Kidney (tissue), 14 donors: ENCODE data around the gene GAS6. TPM values are rescaled to one million over a fixed set of nuclear protein-coding genes. Genes with fewer than 3 reads are reported as not detected.

Experiments
- DNase-seq, 5 donors: peaks; one replicate each; pipeline ENCODE4 v3.0.0-alpha.2; 2013 to 2020
- FAIRE-seq: peaks from 2 replicates; lab custom pipeline; 2012; peaks lifted over from hg19 to GRCh38; lab: Jason Lieb, UNC
- H3K27ac ChIP-seq, 2 donors: one replicate each; pipeline ENCODE4 v1.7.0; 2013; ENCODE audit warnings: low read depth in 2 of 2, low read length in 2 of 2, inconsistent platforms in 1 of 2
- H3K27me3 ChIP-seq: one replicate; pipeline ENCODE4 v1.7.1; 2013; ENCODE audit warnings: low read length, inconsistent platforms; ENCODE audit not compliant: control insufficient read depth, insufficient read depth
- H3K36me3 ChIP-seq, 3 donors: one replicate each; pipeline versions ENCODE4 v1.7.0 to v1.7.1; 2013; ENCODE audit warnings: low read length in 3 of 3, control low read depth in 1 of 3, inconsistent platforms in 1 of 3; ENCODE audit not compliant: insufficient read depth in 3 of 3, control insufficient read depth in 2 of 3
- H3K4me1 ChIP-seq, 3 donors: one replicate each; pipeline versions ENCODE4 v1.7.0 to v1.7.1; 2013; ENCODE audit warnings: low read length in 3 of 3, inconsistent platforms in 1 of 3, low read depth in 1 of 3; ENCODE audit not compliant: control insufficient read depth in 2 of 3, insufficient read depth in 2 of 3
- H3K4me3 ChIP-seq, 3 donors: one replicate each; pipeline versions ENCODE4 v1.7.0 to v1.8.1; 2013; ENCODE audit warnings: low read length in 3 of 3, control low read depth in 1 of 3, inconsistent platforms in 1 of 3
- H3K9ac ChIP-seq, 3 donors: one replicate each; pipeline versions ENCODE4 v1.7.0 to v1.7.1; 2013; ENCODE audit warnings: low read length in 3 of 3, control low read depth in 1 of 3, inconsistent platforms in 1 of 3
- H3K9me3 ChIP-seq, 3 donors: one replicate each; pipeline versions ENCODE4 v1.7.0 to v1.7.1; 2013; ENCODE audit warnings: low read length in 3 of 3, control low read depth in 1 of 3, inconsistent platforms in 1 of 3; ENCODE audit not compliant: control insufficient read depth in 2 of 3, insufficient read depth in 1 of 3
- intact Hi-C: fragments of 100-400 bp; cut with DNase I; formaldehyde crosslinking; loops from one replicate; pipeline ENCODE4 v1.11.1; 2022
- polyA plus RNA-seq: library from polyadenylated mRNA; stranded (reverse); fragments of 350-450 nt; fragmentation: Illumina TruSeq; extraction: RNeasy Lipid Tissue Mini Kit (QIAGEN cat#74804); gene quantifications from one replicate; pipeline ENCODE4 v1.2.3, GENCODE V29; 2014; ENCODE audit warnings: low read depth, low replicate concordance; ENCODE audit not compliant: insufficient read depth
- total RNA-seq: library from RNA; stranded (reverse); fragmentation: NEBNext Ultra II Directional; extraction: Animal tissue kit (Norgen Biotek cat#: 25700); gene quantifications from one replicate; pipeline ENCODE4 v1.2.1, GENCODE V29; 2021
- TF ChIP-seq, protein P1 (sequence below): IDR thresholded peaks from 3 replicates; pipeline ENCODE4 v1.5.1; 2012; ENCODE audit warnings: mild to moderate bottlenecking, moderate library complexity, borderline replicate concordance; ENCODE audit not compliant: insufficient read depth; ENCODE audit errors: extremely low read depth
- donor health status: control.
- donor health status: control.
- donor health status: control.
- donor health status: control.
- donor health status: control.
- donor health status: DM: yes; HTN: yes; CAD: no.
- donor health status: Normal renal cell carcinoma (clear cell type).

The GAS6 gene
- total and polyA plus RNA-seq, 2 donors from 2014 or later, result 83.5 to 135 TPM

- DNase-seq (peak in 3 of 5 donors; percentile 6 to 42 (median 32)), FAIRE-seq (no peak)
- Histone ChIP-seq H3K36me3 (peaks cover 2 to 14% (median 6%) of the 10 kb centered on the region in 3 donors), H3K4me3 (peak overlapping the region in 1 of 3 donors; percentile 13), H3K27ac (no peak overlapping the region), H3K9me3 (peaks cover 0 to 7% (median 0%) of the 10 kb centered on the region in 3 donors), H3K27me3 (peaks cover 1% of the 10 kb centered on the region), H3K4me1 (peaks cover 0 to 68% (median 31%) of the 10 kb centered on the region in 3 donors), H3K9ac (peak overlapping the region in 1 of 3 donors; percentile 1)
- TF ChIP-seq, protein P1, sequence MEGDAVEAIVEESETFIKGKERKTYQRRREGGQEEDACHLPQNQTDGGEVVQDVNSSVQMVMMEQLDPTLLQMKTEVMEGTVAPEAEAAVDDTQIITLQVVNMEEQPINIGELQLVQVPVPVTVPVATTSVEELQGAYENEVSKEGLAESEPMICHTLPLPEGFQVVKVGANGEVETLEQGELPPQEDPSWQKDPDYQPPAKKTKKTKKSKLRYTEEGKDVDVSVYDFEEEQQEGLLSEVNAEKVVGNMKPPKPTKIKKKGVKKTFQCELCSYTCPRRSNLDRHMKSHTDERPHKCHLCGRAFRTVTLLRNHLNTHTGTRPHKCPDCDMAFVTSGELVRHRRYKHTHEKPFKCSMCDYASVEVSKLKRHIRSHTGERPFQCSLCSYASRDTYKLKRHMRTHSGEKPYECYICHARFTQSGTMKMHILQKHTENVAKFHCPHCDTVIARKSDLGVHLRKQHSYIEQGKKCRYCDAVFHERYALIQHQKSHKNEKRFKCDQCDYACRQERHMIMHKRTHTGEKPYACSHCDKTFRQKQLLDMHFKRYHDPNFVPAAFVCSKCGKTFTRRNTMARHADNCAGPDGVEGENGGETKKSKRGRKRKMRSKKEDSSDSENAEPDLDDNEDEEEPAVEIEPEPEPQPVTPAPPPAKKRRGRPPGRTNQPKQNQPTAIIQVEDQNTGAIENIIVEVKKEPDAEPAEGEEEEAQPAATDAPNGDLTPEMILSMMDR, result no peak
- intact Hi-C loops, result no loop called here
Observed at GRCh38 chr13:113859311-113860050, 4.4 kb downstream of the GAS6 start.

DNA sequence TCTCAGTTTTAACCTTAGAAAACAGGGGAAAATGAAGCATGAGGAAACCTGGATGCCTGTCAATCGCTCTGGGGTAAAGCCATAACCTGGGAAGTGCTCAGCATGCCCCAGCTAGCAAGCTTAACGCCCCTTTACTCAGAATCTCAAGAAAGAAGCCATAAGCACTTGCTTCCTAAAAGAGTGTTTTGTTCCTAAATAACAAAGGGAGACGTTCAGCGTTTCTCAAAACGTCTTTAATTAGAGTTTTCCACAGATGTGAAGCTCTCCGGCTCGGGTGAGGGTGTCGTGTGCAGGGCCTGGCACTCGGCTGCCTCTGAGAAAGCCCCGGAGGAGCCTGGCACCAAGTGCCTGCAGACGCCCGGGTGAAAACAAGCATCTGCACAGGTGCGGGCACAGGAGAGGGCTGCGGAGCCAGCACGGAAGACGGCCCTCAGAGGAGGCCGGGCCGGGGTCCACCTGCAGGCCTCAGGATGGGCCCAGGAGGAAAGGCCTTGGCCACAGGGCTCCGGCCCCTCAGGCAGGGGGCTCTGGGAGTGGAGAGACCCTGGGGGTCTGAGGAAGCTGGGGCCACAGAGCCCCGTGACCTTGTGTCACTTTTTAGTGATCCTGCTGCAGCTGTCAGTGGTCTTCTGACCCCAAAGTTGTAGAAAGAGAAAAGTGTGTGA, 6.2 kb downstream of the GAS6 start:
- DNase-seq (peak in 2 of 5 donors; percentile 34 to 58), FAIRE-seq (no peak)
- Histone ChIP-seq H3K9ac (no peak overlapping the region), H3K27me3 (no peaks in the 10 kb centered on the region), H3K9me3 (peaks cover 0 to 7% (median 0%) of the 10 kb centered on the region in 3 donors), H3K27ac (no peak overlapping the region), H3K4me3 (no peak overlapping the region), H3K36me3 (peaks cover 2 to 14% (median 6%) of the 10 kb centered on the region in 3 donors), H3K4me1 (peaks cover 0 to 81% (median 42%) of the 10 kb centered on the region in 3 donors)
- TF ChIP-seq, protein P1, result no peak
- intact Hi-C loops, result no loop called here

DNA sequence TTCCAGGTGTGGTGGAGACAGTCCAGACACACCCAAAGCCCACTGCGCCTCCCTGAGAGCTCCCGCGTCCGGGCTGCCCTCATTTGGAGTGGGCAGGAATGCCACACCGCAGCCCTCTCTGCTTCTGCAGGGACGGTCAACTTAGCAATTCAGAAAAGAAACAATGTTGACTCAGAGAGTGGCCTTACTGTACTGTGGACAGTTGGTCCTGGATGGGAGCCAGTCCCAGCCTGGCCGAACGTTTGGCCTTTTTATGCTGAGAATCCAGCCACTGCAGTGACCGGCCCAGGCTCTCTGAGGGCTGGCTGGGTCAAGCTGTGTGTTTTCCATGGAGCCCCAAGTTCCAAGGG, 7.2 kb downstream of the GAS6 start:
- FAIRE-seq (no peak), DNase-seq (peak in 2 of 5 donors; percentile 23 to 81)
- intact Hi-C loops, result no loop called here
- H3K36me3 ChIP-seq, result peaks cover 2 to 14% (median 6%) of the 10 kb centered on the region in 3 donors
- H3K9me3 ChIP-seq, result peaks cover 0 to 7% (median 0%) of the 10 kb centered on the region in 3 donors
- no peak overlapping the region for H3K27ac ChIP-seq
- no peak overlapping the region for H3K4me3 ChIP-seq
- H3K4me1 ChIP-seq, result peaks cover 0 to 77% (median 42%) of the 10 kb centered on the region in 3 donors
- H3K27me3 ChIP-seq, result no peaks in the 10 kb centered on the region
- TF ChIP-seq, protein P1, result no peak
- peak overlapping the region in 1 of 3 donors; percentile 8 for H3K9ac ChIP-seq
